Middle frontal gyrus (tissue), 1 donor: ENCODE results near the gene NTSR1.

Experiments
- DNase-seq: peaks from one replicate; pipeline ENCODE4 v3.0.0-alpha.2; 2015; ENCODE audit warnings: low spot score; ENCODE audit errors: extremely low spot score

NTSR1 gene

GRCh38 chr20:62693524-62693922, 15.1 kb upstream of the NTSR1 start:
- DNase-seq: no peak

DNA sequence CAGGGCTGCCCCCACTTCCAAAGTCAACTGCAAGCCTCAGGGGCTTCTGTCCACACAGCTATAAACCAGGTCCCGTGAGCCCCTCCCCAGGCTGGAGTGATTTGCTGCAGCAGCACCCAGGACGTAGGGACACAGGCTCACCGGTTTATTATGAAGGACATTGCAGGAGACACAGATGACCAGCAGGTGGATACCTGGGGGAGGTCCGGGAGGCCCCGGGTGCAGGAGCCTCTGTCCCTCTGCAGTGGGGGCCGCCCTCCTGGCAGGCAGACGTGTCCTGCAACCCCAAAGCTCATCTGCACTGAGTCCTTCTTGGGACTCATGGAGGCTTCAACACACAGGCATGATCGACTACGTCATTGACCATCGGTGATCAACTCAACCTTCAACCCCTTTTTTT, 14.5 kb upstream of the NTSR1 start:
- DNase-seq: no peak

DNA sequence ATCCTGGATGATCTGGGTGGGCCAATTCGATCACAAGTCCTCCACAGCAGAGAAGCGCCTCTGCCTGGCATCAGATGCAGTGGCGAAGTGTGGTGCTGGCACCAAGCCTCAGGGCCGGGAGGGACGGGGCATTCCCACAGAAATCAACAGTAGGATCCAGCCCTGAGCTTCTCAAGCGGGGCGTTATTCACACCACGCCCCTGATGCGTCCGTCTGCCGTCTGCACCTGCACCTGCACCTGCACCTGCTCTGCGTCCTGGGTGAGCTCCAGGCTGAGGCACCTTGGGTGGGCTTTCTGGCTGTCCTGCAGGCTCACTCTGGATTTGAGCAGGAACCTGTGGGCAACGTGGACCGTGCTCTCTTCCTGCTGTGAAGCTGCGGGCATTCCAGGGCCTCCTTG, 13.8 kb upstream of the NTSR1 start:
- no peak for DNase-seq

DNA sequence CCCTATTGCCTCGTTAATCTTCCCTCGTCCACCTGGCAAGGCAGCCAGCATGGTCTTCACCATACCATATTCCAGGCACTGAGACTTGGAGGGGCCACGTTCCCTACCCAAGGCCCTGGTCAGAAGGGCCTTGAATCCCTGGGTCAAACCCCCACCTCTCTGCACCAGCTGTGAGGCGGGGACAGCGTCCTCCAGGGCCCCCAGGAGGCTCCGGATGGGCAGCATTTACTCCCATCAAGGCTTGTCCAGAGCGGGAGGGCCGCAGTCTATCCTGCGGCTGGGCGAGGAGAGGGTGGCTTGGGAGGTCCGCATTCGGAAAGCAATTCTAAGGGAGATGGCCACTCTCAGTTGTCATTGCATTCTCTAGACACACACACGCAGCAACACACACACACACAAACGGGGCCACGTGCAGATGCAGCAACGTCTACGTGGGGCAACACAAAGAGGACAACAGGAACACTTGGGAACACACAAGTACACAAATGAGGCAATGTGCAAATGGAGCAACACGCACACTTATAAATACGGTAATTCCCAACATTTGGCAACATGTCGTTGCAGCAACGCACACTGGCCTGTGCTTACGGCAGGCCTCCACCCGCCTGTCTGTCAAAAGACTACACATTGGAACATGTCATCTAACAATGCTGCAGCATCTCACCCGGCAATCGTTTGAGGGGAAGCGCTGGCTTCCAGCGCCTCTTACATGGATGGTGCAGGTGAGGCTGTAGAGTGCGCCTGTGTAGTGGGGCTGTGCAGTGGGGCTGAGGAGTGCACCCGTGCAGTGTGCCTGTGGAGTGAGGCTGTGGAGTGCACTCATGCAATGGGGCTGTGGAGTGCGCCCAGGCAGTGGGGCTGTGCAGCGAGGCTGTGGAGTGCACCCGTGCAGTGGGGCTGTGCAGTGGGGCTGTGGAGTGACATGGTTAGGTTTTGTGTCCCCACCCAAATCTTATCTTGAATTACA, 12.9 kb upstream of the NTSR1 start:
- no peak for DNase-seq

DNA sequence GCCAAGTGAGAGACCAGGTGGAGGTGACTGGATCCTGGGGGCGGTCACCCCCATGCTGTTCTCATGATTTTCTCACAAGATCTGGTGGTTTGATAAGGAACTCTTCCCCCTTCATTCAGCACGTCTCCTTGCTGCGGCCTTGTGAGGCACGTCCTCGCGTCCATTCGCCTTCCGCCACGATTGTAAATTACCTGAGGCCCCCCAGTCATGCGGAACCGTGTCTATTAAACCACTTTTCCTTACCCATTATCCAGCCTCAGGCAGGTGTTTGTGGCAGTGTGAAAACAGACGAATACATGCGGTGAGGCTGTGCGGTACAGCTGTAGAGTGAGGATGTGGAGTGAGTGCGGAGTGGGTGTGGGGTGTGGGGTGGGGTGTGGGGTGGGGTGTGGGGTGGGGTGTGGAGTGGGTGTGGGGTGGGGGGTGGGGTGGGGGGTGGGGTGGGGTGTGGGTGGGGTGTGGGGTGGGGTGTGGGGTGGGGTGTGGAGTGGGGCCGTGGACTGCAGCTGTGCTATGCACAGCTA, 12.1 kb upstream of the NTSR1 start:
- no peak for DNase-seq

DNA sequence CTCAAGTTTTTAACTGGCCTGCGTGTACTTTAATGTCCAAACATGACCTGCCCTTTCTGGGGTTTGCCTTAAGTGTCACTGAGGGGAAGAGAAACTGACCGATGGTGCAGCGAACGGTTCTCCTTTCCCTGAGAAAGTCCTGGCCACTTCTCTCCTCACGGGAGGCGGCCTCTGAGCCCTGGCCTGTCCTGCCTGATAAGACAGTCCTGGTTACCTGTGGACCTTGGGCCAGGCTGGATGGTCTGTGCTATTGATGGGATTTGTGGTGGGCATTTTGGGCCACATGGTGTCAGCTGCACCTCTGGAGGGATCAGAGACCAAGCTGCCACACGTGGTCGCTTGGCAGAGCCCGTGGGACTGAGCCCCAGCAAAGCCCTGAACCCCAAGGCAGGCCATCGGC, 11.6 kb upstream of the NTSR1 start:
- DNase-seq: no peak

- no peak for DNase-seq
Observed at GRCh38 chr20:62697468-62697912, 11.1 kb upstream of the NTSR1 start.

DNA sequence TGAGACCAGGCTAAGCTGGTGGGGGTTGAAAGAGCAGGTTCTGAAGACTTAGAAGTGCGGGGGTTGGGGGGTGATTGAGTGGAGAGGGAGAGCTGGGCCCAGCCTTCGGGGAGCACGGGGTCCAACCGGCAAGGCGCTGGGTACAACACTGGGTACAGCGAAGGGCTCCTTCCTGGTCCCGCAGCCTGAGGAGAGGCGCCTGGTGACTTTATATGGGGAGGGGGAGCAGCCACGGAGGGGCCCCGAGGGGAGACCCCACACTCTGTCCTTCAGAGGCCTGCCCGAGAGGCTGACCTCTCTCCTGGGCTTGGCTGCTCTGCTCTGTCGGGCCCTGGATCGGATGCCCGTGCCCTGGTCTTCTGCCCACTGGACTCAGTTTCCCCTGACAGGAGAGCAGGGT, 10.4 kb upstream of the NTSR1 start:
- DNase-seq: no peak

DNA sequence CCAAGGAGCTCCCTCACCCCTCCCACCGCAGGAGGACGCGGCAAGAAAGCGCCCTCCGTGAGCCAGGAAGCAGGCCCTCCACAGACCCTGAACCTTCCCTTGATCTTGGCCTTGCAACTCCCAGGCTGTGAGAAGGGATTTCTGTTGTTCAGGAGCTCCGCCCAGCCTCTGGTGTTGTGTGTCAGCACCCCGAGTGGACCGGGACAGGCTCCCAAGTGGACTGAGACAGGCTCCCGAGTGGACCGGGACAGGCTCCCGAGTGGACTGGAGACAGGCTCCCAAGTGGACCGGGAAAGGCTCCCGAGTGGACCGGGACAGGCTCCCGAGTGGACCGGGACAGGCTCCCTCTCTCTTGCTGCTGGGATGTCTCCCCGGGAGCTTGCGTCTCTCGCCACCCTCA, 9.3 kb upstream of the NTSR1 start:
- no peak for DNase-seq

- DNase-seq: no peak
Observed at GRCh38 chr20:62699741-62700140, 8.9 kb upstream of the NTSR1 start.

DNA sequence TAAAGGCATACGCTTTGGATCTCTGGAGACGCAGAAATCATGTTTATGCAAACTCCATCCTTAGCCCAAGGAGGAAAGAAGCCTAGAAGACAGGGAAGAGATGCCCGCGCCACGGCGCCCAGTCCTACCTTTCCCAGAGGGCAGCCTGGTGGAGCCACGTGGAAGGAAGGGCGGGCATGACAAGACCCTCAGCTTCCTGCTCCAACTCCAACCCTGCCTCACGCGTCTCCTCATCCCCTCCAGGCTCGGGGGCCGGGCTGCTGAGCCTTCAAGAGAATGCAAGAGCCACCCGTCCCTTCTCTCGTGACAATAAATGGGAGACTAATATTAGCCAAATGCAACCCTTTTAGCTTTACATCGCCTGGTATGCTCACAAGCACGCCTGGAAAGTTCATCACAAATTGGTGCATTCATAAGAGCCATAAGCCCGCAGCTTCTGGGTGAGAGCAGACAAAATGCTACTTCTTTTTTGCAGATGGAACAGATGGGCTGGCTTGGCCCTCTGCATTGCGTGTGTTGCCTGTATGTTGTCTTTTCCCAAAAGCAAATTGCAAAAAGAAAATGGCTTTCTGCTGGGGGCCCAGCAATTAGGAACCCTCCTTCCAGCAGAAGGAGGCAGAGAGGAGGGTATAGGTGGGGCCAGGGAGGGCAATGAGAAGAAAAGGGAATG, 8.2 kb upstream of the NTSR1 start:
- DNase-seq: no peak

DNA sequence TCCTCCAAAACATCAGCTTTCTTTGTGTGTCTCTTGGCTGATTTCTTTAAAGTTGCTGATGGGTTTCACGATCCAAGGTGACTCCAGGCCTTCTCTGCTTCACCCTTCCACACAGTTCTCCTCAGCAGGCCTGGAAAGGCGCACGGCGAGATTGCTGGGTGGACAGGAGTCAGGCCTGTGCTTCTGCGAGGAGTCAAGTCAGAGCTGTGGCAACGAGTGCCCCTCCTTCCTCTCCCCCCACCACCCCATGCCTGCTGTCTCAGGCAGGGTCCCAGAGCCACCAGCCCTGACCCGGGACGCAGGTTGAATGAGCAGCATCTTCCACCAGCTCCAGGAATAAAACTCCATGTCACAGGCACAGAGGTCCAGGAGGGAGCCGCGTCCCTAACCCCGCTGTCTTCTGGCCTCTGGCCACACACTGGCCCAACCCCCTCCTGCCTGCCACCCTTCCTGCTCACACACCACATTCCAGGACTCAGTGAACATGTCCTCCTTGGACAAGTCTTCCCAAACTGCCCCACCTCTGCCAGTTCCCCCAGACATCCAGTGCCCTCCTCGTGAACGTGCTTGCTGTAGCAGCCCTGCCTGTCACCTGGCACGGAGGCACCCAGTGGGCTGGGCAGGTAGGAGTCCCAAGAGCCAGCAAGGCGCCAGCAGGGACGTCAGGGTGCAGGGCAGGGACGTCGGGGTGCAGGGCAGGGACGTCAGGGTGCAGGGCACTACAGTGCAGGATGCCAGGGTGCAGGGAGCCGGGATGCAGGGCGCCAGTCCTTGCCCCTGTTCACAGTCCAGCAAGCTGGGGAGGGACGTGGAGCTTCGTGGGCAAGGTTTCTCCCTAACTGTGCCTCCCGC, 7.2 kb upstream of the NTSR1 start:
- DNase-seq: no peak

GRCh38 chr20:62702013-62702300, 6.7 kb upstream of the NTSR1 start:
- no peak for DNase-seq

GRCh38 chr20:62702895-62703852, 5.5 kb upstream of the NTSR1 start:
- DNase-seq: no peak

DNA sequence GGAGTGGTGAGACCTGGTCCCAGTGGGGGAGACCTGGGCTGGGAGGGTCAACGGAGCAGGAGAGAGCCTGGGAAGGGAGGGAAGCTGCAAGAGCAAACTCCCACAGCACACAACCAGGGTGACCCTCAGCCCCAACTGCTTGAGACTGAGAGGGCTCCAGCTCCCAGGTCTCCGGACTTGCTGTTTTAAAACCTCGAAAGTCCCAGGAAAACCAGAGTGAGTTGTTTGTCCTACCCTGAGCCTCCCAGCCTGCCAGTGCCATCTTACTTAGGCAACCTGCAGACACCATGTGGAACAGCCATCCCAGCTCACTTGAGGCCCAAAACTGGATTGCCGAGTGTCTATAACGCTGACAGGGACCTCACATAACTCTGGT, 4.8 kb upstream of the NTSR1 start:
- no peak for DNase-seq

DNA sequence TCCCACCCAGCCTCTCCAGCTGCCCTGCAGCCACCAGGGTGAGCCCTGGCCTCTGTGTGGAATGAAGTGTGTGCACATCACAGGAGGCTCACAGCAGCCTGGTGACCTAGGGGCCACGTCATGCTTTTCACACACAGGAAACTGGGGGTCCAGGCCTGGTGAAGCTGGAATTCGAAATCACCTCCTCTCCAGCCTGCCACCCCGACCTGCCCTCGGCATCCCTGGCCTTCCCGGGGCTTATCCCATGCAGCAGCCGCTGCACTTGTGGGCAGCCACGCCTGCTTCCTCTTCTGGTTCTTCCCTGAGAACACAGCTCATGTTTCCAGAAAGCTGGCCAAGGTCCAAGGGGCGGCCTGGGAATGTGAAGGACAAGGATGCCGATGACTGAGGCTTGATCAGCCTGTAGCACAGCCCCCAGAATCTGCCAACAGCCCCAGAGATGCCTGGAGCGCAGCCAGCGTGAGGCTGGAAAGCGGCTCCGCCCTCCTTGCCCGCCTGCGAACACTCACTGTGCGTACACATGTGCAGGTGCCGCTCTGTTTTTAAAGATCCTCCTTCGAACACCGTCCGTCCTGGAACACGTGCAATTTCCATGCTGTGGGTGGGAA, 4.2 kb upstream of the NTSR1 start:
- no peak for DNase-seq

DNA sequence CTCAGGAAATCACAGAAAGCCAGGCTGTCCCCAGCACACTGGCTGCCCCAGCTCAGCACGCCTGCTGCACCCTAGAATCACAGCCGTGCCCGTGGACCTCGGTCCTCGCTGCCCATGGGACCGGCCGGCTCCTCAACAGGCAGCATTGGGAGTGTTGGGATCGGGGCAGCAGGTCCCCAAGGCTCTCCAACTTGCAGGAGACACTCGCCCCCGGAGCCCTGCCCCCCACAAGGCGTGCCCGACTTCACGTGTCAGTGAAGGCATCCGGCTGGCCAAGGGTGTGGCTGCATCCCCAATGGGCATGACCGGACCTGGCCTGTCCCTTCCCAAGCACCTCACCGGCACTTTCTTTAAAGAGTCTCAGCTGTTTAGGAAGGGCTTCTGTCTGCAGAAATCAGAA, 3.0 kb upstream of the NTSR1 start:
- DNase-seq: no peak

DNA sequence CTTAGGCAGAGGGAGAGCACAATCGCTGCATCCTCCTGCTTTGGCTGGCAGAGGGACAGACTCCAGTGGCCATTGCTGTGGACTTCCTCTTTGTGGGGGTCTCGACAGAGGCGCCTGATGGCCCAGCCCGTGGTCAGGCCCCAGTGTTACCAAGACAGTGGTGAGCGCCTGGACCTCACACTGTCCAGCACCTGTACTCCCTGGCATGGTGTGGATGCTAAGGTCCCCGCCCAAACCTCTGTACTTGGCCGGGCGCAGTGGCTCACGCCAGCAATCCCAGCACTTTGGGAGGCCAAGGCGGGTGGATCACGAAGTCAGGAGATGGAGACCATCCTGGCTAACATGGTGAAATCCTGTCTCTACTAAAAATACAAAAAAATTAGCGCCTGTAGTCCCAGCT, 2.3 kb upstream of the NTSR1 start:
- DNase-seq: no peak

DNA sequence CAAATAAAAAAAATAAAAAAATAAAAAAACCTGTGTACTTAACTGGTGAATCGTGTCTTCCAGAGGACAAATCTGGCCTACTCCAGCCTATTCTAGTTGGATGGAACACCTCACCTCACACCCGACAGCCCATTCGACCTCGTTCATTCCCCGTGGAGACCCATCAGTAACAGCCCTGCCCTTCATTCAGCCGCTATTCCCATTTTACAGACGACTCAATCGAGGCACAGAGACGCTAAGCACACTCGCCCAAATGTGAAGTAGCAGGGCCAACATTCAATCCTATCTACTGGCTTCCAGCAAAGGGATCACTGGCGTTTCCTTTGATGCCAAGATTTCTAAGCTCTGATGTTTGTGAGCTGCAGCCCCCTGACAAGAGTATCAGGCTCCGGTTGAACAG, 1.8 kb upstream of the NTSR1 start:
- no peak for DNase-seq

DNA sequence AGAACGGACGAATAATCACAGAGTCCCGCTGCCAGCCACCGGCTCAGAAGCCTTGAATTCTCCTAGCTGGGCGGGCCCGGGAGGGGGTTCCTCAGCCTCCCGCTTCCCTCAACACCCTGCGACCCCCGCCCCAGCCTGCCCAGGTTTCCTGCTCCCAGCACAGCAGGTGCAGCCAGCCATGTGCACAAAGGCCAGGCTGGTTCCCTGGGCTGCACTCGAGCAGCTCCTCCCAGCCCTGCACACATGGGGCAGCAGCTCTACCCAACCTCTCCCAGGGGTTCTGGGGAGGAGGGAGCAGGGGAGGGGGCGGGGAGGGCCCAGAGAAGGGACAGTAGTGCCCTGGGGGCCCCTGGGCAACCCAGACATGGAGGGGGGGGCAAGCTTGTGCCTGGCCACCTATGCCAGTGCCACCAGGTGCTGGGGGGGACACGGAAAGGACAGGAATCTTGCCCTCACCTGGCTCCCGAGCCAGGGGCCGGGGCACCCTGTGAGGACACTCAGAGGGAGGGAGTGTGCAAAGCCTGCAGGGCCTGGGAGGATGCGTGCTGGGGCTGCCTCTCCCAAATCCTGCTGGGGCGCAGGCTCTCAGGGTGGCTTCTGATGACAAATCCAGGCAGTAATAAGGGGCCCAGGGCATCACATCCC, 1.2 kb upstream of the NTSR1 start:
- no peak for DNase-seq
